T-helper 17 cell (primary cell): ENCODE data around the gene CXCL17. TPM values are rescaled to one million over a fixed set of nuclear protein-coding genes. Genes with fewer than 3 reads are reported as not detected.

ENCODE experiments used
- ATAC-seq: fragments of 150-1000 bp; cut with Tn5 transposase; 2 replicates; pipeline ENCODE4 v1.10.0; 2021; ENCODE audit warnings: mild to moderate bottlenecking, moderate library complexity
- DNase-seq, 3 donors: peaks; one replicate each; pipeline versions ENCODE4 v3.0.0 to v3.0.0-alpha.2; 2020 to 2021
- H3K9me3 ChIP-seq: one replicate; pipeline ENCODE4 v1.7.0; 2013; ENCODE audit warnings: low read length, mild to moderate bottlenecking; ENCODE audit not compliant: control insufficient read depth, poor library complexity, severe bottlenecking
- H3K27ac Mint-ChIP-seq: one replicate; pipeline ENCODE4 v1.8.0; 2022; ENCODE audit warnings: mild to moderate bottlenecking, moderate library complexity, mixed read lengths
- H3K27me3 Mint-ChIP-seq: one replicate; pipeline ENCODE4 v1.8.0; 2022; ENCODE audit warnings: mixed read lengths
- H3K36me3 Mint-ChIP-seq: one replicate; pipeline ENCODE4 v1.8.0; 2022; ENCODE audit warnings: low read depth, mixed read lengths
- H3K4me1 Mint-ChIP-seq: one replicate; pipeline ENCODE4 v1.8.0; 2022; ENCODE audit warnings: mild to moderate bottlenecking, mixed read lengths
- H3K4me3 Mint-ChIP-seq: one replicate; pipeline ENCODE4 v1.8.0; 2022; ENCODE audit warnings: mild to moderate bottlenecking, moderate library complexity, mixed read lengths
- total RNA-seq, 4 donors: library from RNA in 2 of 4; stranded (reverse) in 2 of 4; gene quantifications; one replicate each; pipeline ENCODE4 v1.2.3 and lab custom pipeline; 2022 to 2026

The CXCL17 gene
- total RNA-seq, 2 donors from 2014 or later, result not detected

DNA sequence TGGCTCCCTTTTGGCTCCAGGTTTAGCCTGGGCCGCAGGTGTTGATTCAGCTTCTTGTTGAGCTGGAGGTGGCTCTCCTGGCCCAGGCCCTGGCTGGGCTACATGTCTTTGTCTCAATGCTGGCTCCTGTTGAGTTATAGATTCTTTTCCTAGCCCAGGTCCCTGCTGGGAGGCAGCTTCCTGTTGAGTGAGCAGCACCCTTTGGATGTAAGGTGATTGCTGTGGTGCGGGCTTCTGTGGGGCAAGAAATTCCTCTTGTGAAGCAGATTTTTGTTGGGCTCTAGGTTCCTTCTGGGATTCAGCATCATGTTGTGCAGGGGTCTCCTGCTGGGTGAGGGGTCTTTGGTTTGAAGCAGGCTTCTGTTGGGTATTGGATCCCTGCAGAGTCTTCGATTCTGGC lies 16.1 kb downstream of the CXCL17 start:
- H3K9me3 ChIP-seq, result no peaks in the 10 kb centered on the region
- H3K36me3 Mint-ChIP-seq, result no peaks in the 10 kb centered on the region
- no peak overlapping the region for H3K27ac Mint-ChIP-seq
- no peak overlapping the region for H3K4me3 Mint-ChIP-seq
- ATAC-seq (no peak), DNase-seq (no peak)
- H3K4me1 Mint-ChIP-seq, result peaks cover 26% of the 10 kb centered on the region
- no peaks in the 10 kb centered on the region for H3K27me3 Mint-ChIP-seq

DNA sequence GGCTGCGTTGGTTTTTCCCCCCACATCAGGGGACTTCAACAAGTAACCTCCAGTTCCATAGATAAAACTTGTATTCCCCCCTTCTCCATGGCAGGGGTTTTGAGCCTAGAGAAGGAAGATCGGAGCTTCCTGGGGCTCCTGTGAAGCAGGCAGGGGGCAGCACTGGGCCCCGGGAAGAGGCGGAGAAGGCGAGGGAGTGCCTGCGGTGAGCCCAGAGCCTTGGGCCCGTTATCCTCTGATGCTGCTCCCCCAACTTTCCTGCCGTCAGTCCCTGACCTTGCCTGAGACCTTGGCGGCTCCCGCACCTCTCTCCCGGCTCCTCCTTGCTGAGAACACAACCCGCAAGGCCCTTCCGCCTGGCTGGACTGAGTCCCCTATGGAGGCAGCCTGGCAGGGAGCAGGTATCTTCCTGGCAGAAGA lies 18.0 kb downstream of the CXCL17 start:
- no peaks in the 10 kb centered on the region for H3K9me3 ChIP-seq
- Mint-ChIP-seq H3K27ac (peak overlapping the region; percentile 39), H3K36me3 (no peaks in the 10 kb centered on the region), H3K4me1 (peaks cover 40% of the 10 kb centered on the region), H3K4me3 (peak overlapping the region; percentile 98), H3K27me3 (no peaks in the 10 kb centered on the region)
- ATAC-seq, result no peak
- DNase-seq, result no peak

GRCh38 chr19:42424345-42424707 lies 18.4 kb downstream of the CXCL17 start:
- H3K4me1 Mint-ChIP-seq, result peaks cover 40% of the 10 kb centered on the region
- peak overlapping the region; percentile 39 for H3K27ac Mint-ChIP-seq
- no peaks in the 10 kb centered on the region for H3K36me3 Mint-ChIP-seq
- ATAC-seq (no peak), DNase-seq (no peak)
- no peaks in the 10 kb centered on the region for H3K27me3 Mint-ChIP-seq
- peak overlapping the region; percentile 98 for H3K4me3 Mint-ChIP-seq
- H3K9me3 ChIP-seq, result no peaks in the 10 kb centered on the region

GRCh38 chr19:42423462-42424344 lies 19.0 kb downstream of the CXCL17 start:
- ATAC-seq (peak; percentile 93), DNase-seq (peak; percentile 82 to 89 (median 85))
- Mint-ChIP-seq H3K4me3 (peak overlapping the region; percentile 98), H3K27ac (peak overlapping the region; percentile 95), H3K4me1 (peaks cover 40% of the 10 kb centered on the region), H3K36me3 (no peaks in the 10 kb centered on the region), H3K27me3 (no peaks in the 10 kb centered on the region)
- H3K9me3 ChIP-seq, result no peaks in the 10 kb centered on the region

DNA sequence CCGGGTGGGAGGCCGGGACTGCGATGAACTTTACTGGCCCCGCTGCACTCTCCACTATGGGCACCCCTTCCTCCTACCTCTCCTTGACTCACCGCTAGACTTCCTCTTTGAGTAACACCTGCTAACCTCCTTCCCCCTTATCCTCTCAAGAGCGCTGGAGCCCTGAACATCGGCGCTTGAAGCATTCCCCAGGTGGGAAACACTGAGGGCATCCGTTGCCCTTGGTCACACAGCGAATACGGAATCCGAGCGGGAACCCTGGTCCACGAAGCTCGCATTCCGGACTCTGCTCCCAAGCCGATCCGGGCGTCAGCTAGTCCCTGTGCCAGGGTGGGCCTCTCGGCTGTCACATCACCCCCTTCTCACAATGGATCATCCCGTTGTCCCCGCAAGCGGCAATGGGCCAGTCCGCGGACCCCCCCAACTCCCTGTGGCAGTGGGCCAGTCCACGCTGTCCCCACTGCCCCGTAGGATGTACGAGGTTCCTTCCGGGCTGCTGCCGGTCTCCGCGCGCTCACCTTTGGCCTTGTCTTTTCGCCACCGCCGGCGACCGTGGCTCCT lies 19.8 kb downstream of the CXCL17 start:
- ATAC-seq, result peak; percentile 38
- peaks cover 38% of the 10 kb centered on the region for H3K4me1 Mint-ChIP-seq
- peak overlapping the region; percentile 98 for H3K4me3 Mint-ChIP-seq
- H3K9me3 ChIP-seq, result no peaks in the 10 kb centered on the region
- H3K36me3 Mint-ChIP-seq, result no peaks in the 10 kb centered on the region
- H3K27me3 Mint-ChIP-seq, result no peaks in the 10 kb centered on the region
- peak in 2 of 3 donors; percentile 39 to 51 for DNase-seq
- H3K27ac Mint-ChIP-seq, result peak overlapping the region; percentile 95

DNA sequence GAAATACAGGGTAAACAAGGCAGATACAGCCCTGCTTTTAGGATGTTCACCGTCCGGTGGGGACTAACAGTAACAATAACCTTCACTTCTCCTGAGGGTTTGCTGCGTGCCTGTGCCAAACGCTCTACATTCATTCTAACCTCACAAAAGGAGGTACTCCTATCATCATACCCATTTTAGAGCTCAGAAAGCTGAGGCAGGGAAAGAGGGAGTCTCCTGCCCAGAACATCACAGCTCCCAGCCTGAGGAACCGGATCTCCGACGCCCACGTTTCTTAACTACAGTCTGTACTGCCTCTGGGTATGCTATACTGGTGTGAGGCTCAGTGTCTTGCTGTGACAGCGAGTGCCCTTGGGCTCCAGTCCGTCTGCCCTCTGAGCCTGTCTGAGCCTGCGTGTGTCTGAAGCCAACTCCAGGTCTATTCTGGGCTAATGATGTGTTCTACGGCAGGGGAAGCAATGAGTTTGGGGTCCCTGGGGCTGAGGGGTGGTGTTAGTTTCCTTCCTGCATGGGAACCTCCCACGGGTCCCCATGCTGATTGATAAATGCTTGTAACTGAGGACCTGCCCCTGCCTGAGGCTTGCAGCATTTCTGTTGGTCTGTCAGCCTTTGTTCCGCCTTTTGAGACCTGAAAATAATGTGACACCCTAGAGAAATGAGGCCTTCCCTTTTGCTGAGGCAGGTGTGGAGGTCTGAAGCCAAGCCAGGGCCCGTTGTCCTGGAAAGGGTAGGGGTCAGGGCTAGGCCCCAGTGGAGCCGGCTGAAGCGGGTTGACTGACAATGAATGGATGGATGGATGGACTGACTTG lies 20.4 kb downstream of the CXCL17 start:
- Mint-ChIP-seq H3K4me1 (peaks cover 38% of the 10 kb centered on the region), H3K27me3 (no peaks in the 10 kb centered on the region), H3K4me3 (peak overlapping the region; percentile 98), H3K36me3 (no peaks in the 10 kb centered on the region), H3K27ac (peak overlapping the region; percentile 95)
- ATAC-seq, result no peak
- H3K9me3 ChIP-seq, result no peaks in the 10 kb centered on the region
- DNase-seq, result no peak

GRCh38 chr19:42421591-42422031 lies 21.1 kb downstream of the CXCL17 start:
- Mint-ChIP-seq H3K4me3 (peak overlapping the region; percentile 98), H3K27ac (peak overlapping the region; percentile 95)
- no peak for ATAC-seq

GRCh38 chr19:42421101-42421500 lies 21.6 kb downstream of the CXCL17 start:
- no peaks in the 10 kb centered on the region for H3K9me3 ChIP-seq
- H3K27me3 Mint-ChIP-seq, result no peaks in the 10 kb centered on the region
- no peaks in the 10 kb centered on the region for H3K36me3 Mint-ChIP-seq
- H3K4me1 Mint-ChIP-seq, result peaks cover 38% of the 10 kb centered on the region
- H3K27ac Mint-ChIP-seq, result no peak overlapping the region
- H3K4me3 Mint-ChIP-seq, result peak overlapping the region; percentile 98
- DNase-seq (no peak), ATAC-seq (no peak)

More at GRCh38 chr19:42421591-42422031, 21.1 kb downstream of the CXCL17 start:
- H3K27me3 Mint-ChIP-seq, result no peaks in the 10 kb centered on the region
- peaks cover 38% of the 10 kb centered on the region for H3K4me1 Mint-ChIP-seq
- no peak for DNase-seq
- no peaks in the 10 kb centered on the region for H3K9me3 ChIP-seq
- no peaks in the 10 kb centered on the region for H3K36me3 Mint-ChIP-seq

DNA sequence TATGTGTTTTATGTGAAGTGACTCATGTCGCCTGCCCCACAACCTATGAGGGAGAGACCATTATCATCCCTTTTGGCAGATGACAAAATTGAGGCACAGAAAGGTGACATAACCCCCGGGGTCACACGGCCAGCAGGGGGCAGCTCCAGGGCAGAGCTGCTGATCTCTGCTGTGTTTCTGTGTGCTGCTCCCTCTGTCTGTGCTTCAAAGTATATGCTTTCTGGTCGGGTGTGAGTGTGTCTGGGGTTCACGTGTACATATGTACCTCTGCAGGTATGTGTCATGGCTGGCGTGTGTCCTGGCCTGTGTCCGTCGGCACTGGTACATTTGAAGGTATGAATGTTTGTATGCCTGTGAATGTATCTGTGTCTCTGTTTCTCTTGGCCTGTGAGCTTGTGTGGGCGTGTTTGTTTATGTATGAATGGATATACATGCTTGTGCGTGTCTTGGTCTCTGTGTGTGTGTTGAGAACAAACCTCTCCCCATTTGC lies 22.6 kb downstream of the CXCL17 start:
- ATAC-seq (peak; percentile 51), DNase-seq (peak; percentile 65 to 74 (median 68))
- Mint-ChIP-seq H3K36me3 (no peaks in the 10 kb centered on the region), H3K27ac (peak overlapping the region; percentile 86), H3K27me3 (no peaks in the 10 kb centered on the region), H3K4me1 (peaks cover 41% of the 10 kb centered on the region), H3K4me3 (peak overlapping the region; percentile 60)
- H3K9me3 ChIP-seq, result no peaks in the 10 kb centered on the region

GRCh38 chr19:42419309-42419708 lies 23.4 kb downstream of the CXCL17 start:
- H3K4me3 Mint-ChIP-seq, result no peak overlapping the region
- ATAC-seq (no peak), DNase-seq (no peak)
- H3K36me3 Mint-ChIP-seq, result peaks cover 3% of the 10 kb centered on the region
- no peaks in the 10 kb centered on the region for H3K9me3 ChIP-seq
- no peaks in the 10 kb centered on the region for H3K27me3 Mint-ChIP-seq
- H3K4me1 Mint-ChIP-seq, result peaks cover 39% of the 10 kb centered on the region
- peak overlapping the region; percentile 86 for H3K27ac Mint-ChIP-seq

DNA sequence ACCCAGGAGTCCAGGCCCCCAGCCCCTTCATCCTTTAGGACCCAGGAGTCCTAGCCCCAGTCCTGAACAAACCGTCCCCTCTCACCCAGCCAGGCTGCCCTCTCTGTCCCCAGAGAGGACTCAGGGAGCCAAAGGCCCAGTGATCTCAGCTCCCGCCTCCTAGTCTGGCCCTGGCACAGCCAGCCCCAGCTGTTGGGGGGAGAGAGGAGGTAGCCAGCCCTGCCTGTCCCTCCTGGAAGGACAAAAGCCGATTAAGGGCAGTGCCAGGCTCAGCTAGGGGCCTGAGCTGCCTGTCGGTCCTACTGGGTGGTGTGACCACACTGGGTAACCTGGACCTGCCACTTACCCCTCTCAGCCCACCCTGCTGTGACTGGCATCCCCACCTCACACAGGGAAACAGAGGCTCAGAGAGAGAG lies 30.1 kb downstream of the CXCL17 start:
- Mint-ChIP-seq H3K27me3 (no peaks in the 10 kb centered on the region), H3K36me3 (peaks cover 5% of the 10 kb centered on the region), H3K27ac (peak overlapping the region; percentile 37), H3K4me3 (no peak overlapping the region), H3K4me1 (peaks cover 15% of the 10 kb centered on the region)
- no peak for DNase-seq
- no peaks in the 10 kb centered on the region for H3K9me3 ChIP-seq
- no peak for ATAC-seq

DNA sequence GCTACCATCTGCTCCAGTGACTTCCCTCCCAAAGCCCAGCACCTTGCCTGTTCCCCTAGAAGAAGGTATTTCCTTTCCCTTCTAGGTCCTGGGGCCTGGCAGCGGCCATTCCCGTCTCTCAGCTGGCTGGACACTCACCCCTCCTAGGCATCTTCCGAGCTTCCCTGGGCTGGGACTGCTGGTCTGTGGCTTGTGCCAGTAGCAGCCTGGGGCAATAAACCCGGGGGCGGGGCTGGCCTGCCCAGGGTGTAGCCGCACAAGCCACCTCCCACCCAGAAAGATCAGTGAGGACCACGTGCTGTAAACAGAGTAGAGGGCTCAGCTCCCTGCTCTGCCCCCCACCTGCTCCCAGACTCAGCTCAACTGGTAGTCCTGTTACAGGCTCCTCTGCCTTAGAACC lies 30.5 kb downstream of the CXCL17 start:
- no peaks in the 10 kb centered on the region for H3K9me3 ChIP-seq
- DNase-seq (no peak), ATAC-seq (no peak)
- no peak overlapping the region for H3K4me3 Mint-ChIP-seq
- peaks cover 5% of the 10 kb centered on the region for H3K36me3 Mint-ChIP-seq
- peak overlapping the region; percentile 37 for H3K27ac Mint-ChIP-seq
- H3K27me3 Mint-ChIP-seq, result no peaks in the 10 kb centered on the region
- H3K4me1 Mint-ChIP-seq, result peaks cover 15% of the 10 kb centered on the region
